Amniotic epithelial cell (primary cell): ENCODE data around the gene JAK2.

Experiments
- DNase-seq: peaks from one replicate; pipeline ENCODE4 v3.0.0-alpha.2; 2010; ENCODE audit warnings: low read depth

JAK2 gene

GRCh38 chr9:5144217-5144616 lies 159.1 kb downstream of the JAK2 start:
- no peak for DNase-seq

GRCh38 chr9:5146241-5146640 lies 161.2 kb downstream of the JAK2 start:
- DNase-seq, result no peak
